ENCODE results near the gene MAPK4.
"Not testable (repeated sequence)": the region's sequence is repeated elsewhere in the genome, so short reads cannot be mapped to it uniquely, and the experiment has no call there.

Gene MAPK4

DNA sequence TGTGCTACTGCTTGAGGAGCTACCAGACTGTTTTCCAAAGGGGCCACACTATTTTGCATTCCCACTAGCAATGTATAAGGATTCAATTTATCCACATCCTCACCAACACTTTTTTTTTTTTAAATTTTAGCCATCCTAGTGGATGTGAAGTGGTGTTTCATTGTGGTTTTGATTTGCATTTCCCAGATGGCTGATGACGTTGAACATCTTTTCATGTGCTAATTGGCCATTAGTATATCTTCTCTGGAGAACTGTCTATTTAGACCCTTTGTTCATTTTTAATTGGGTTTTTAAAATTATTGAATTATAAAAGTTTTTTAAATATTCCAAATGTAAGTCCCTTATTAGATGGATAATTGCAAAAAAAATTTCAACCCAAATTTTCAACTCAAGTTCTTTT is 121.1 kb downstream of the MAPK4 start:
- DNase-seq (ENCODE audit: low spot score), result no peak

DNA sequence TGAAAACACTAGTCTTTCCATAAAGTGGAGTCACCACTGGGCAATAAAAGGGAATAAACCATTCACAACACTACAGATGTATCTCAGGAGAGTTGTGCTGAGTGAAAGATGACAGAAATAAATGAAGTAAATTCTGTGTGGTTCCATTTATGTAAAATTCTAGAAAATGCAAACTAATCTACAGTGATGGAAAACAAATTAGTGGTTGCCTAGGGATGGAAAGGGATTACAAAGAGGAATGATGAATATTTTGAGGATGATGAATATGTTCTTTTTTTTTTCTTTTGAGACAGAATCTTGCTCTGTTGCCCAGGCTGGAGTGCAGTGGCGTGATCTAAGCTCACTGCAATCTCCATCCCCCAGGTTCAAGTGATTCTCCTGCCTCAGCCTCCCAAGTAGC is 123.0 kb downstream of the MAPK4 start:
- no peak for DNase-seq (ENCODE audit: low spot score)

- no peak for DNase-seq (ENCODE audit: low spot score)
These were observed 126.5 kb downstream of the MAPK4 start for GRCh38 chr18:50686409-50686808.

DNA sequence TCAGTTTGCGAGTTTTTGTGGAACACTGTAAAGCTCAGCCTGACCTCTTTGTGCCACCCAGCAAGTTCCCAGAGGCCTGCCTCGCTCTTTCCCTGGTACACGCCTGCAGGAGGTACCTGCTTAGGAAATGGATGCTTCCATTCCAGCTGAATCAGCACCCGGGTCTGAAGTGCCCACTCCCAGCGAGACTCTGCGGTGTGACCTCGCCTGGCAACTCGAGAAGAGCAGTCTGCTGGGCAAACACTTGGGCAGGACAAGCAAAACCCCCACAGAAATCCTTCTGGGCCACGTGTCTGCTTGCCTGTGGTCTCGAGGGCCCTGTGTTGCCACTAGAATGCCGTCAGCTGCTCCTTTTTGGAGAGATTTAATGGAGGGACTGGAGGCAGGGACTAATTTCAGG is 127.6 kb downstream of the MAPK4 start:
- no peak for DNase-seq (ENCODE audit: low spot score)

GRCh38 chr18:50689578-50689977 is 129.7 kb downstream of the MAPK4 start:
- DNase-seq (ENCODE audit: low spot score), result no peak

DNA sequence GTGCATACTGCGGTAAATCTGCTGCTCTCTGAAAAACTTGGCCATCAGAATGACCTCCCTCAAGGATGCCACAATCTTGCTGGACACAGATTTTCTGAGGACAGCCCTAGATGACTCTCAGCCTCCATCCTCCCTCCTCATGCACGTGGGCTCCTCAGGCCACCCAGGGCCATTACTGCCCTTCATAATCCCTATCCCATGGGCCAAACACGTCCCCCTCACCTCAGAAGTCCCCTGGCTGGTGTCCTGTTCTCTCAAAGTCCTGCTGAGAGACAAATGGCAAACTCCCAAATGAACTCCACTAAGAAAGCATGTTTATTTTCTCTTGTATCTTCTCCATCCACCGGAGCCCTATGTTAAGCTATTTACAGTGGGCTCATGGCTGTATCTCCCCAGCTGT is 134.3 kb downstream of the MAPK4 start:
- DNase-seq (ENCODE audit: low spot score), result no peak

DNA sequence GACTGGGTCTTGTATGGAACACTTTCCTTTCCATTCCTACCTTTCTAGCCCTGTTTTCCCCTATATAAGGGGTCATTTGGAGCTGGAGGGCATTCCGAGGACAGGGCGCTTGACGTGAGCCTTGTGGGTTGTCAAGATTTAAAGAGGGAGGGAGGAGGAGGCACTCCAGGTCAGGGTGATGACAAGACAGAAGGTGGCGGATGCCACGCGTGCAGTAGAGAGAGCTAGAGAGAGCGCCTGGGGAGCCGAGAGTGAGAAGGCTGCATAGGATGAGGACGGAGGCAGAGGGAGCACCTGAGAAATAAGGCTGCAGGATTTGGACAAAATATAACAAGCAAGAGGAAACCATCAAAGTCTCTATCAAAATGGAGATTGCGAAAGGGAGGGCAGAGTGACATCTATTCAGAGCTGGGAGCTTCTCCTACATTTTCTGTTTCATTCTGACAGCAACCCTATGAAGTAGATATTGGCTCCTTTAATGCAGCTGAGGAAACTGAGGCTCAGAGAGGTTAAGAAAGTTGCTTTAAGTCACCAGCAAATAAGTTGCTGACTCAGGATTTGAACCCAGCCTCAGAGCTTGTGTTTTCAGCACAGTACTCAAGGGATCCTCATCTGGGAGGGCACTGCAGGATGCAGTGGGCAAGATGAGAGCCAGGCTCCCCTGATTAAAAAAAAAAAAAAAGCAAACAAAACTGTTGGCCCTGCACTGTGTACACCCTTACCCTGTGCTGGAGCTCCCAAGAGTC is 135.7 kb downstream of the MAPK4 start:
- DNase-seq (ENCODE audit: low spot score), result no peak

- no peak for DNase-seq (ENCODE audit: low spot score)
These were observed 136.5 kb downstream of the MAPK4 start for GRCh38 chr18:50696436-50696835.

GRCh38 chr18:50696929-50697328 is 137.0 kb downstream of the MAPK4 start:
- DNase-seq (ENCODE audit: low spot score), result no peak

DNA sequence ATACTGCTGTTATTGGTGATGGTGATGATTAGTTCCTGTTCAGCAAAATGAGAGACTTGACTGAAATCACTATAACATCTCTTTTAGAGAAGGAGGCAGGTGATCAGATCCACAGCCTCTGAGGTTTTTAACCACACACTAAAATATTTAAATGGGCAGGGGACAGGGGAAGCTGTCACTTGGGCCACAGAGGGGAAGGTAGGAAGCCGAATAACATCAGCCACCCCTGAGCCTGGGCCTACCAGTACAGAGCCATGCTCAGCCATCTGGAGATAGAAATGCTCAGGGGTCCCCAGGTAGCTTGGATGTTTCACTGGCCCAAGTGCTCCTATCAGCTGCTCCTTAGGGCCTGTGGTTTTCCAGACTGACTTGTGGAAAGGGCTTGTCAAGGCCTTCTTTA is 137.6 kb downstream of the MAPK4 start:
- DNase-seq (ENCODE audit: low spot score), result no peak

- no peak for DNase-seq (ENCODE audit: low spot score)
These were observed 140.6 kb downstream of the MAPK4 start for GRCh38 chr18:50700245-50701165.

- no peak for DNase-seq (ENCODE audit: low spot score)
These were observed 144.6 kb downstream of the MAPK4 start for GRCh38 chr18:50704357-50704940.

DNA sequence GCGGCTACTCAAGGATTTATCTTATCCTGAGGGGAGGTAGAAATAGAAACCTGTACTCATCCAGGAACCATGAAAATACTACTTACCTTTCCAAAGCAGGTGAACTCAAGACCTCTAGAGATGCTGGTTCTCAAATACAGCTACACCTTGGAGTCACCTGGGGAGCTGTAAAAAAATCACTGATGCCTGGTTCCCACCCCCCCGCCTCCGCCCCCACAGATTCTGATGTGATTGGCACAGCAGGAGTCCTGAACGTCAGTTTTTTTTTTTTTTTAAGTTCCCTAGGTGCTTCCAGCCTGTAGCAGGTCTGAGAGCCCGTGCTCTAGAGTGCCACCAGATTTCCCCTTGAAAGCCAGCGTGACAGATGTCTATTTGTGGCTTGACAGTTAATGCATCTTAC is 146.3 kb downstream of the MAPK4 start:
- no peak for DNase-seq (ENCODE audit: low spot score)

- DNase-seq (ENCODE audit: low spot score), result no peak
These were observed 146.8 kb downstream of the MAPK4 start for GRCh38 chr18:50706651-50707050.

- not testable (repeated sequence) for DNase-seq (ENCODE audit: low spot score)
These were observed 147.4 kb downstream of the MAPK4 start for GRCh38 chr18:50707297-50707696.

- DNase-seq (ENCODE audit: low spot score), result no peak
These were observed 148.1 kb downstream of the MAPK4 start for GRCh38 chr18:50707855-50708469.

DNA sequence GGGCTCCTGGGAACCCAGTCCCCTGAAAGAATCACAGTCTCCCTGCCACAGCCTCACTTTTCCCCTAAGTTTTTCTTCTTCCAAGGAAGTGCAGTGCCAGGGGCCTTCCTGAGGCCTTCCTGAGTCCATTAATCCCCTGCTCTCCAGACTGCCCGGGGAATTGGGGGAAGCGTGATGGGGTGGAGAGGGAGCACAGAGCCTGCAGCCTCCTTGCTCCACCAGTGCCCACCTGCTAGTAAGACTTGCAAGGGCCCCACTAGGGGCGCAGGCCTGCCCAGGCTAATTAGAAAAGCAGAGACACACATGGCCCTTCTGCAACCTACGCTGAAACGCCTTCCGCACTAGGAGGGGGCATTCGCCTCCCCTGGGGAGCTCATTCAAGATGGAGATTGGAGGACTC is 149.3 kb downstream of the MAPK4 start:
- DNase-seq (ENCODE audit: low spot score), result no peak

- DNase-seq (ENCODE audit: low spot score), result no peak
These were observed 151.5 kb downstream of the MAPK4 start for GRCh38 chr18:50711386-50711785.

GRCh38 chr18:50715919-50716318 is 156.0 kb downstream of the MAPK4 start:
- no peak for DNase-seq (ENCODE audit: low spot score)

GRCh38 chr18:50716902-50717301 is 157.0 kb downstream of the MAPK4 start:
- no peak for DNase-seq (ENCODE audit: low spot score)

- DNase-seq (ENCODE audit: low spot score), result no peak
These were observed 157.7 kb downstream of the MAPK4 start for GRCh38 chr18:50717563-50717962.
